Neural cell (in vitro differentiated cells): Measurements from ENCODE around the gene DNAJC19.
"Not testable (repeated sequence)": the region's sequence is repeated elsewhere in the genome, so short reads cannot be mapped to it uniquely, and the experiment has no call there.

Experiments
- CTCF ChIP-seq: fragments of 450-650 bp; IDR thresholded peaks from 2 replicates; pipeline ENCODE4 v1.5.1; 2014; ENCODE audit warnings: antibody characterized with exemption, mild to moderate bottlenecking, moderate library complexity; ENCODE audit not compliant: poor library complexity, severe bottlenecking
- EP300 ChIP-seq: fragments of 450-650 bp; conservative IDR thresholded peaks from 2 replicates; pipeline ENCODE4 v1.6.1; 2014; ENCODE audit warnings: antibody characterized with exemption, mild to moderate bottlenecking, moderate library complexity; ENCODE audit not compliant: poor library complexity, severe bottlenecking
- EZH2 ChIP-seq: fragments of 200-600, 300-800 bp; shearing (Covaris generic), sonication (generic); IDR thresholded peaks from 2 replicates; pipeline ENCODE4 v1.6.1; 2014; ENCODE audit warnings: antibody characterized with exemption, low read length, borderline replicate concordance, mild to moderate bottlenecking; ENCODE audit not compliant: insufficient read depth, poor library complexity, severe bottlenecking
- MXI1 ChIP-seq: fragments of 450-650 bp; conservative IDR thresholded peaks from 2 replicates; pipeline ENCODE4 v1.6.1; 2014; ENCODE audit warnings: antibody characterized with exemption, mild to moderate bottlenecking; ENCODE audit not compliant: poor library complexity, severe bottlenecking
- REST ChIP-seq: IDR thresholded peaks from 2 replicates; pipeline ENCODE4 v1.6.1; 2012; ENCODE audit warnings: borderline replicate concordance
- TAF1 ChIP-seq: IDR thresholded peaks from 2 replicates; pipeline ENCODE4 v1.6.1; 2012; ENCODE audit warnings: low read depth

GRCh38 chr3:181003469-181003868, 13.9 kb upstream of the DNAJC19 start:
- not testable (repeated sequence) for TF ChIP-seq MXI1, EP300, CTCF, EZH2, REST, TAF1
